IMR-90 (cell line): ENCODE data around the gene CLDN6. TPM values are rescaled to one million over a fixed set of nuclear protein-coding genes. Genes with fewer than 3 reads are reported as not detected.

Experiments used
- ATAC-seq: fragments of 200-7000 bp; cut with Tn5 transposase; 2 replicates; pipeline ENCODE4 v1.9.1; 2020; ENCODE audit warnings: low read depth, mild to moderate bottlenecking, moderate library complexity
- BruUV-seq: library from RNA; stranded (reverse); fragments of 400-500 nt; replicated peaks from 2 replicates; lab custom pipeline; 2021; lab: Mats Ljungman, UMichigan
- CTCF ChIA-PET: fragments of 300-600 bp; formaldehyde crosslinking; extraction: SDS; loops from one replicate; lab custom pipeline; 2021; ENCODE audit warnings: antibody characterized with exemption; lab: Yijun Ruan, JAX
- POLR2A ChIA-PET: fragments of 300-600 bp; sonication (Branson Sonifier 250); formaldehyde crosslinking; loops from one replicate; lab custom pipeline; 2022; ENCODE audit warnings: antibody characterized with exemption; ENCODE audit not compliant: unreplicated experiment; lab: Charles Lee
- DNase-seq: peaks from one replicate; pipeline ENCODE4 v3.0.0; 2013
- H2AFZ ChIP-seq: replicated peaks from 2 replicates; pipeline ENCODE3; 2013; ENCODE audit warnings: low read length, mild to moderate bottlenecking; ENCODE audit not compliant: poor library complexity
- H2AK5ac ChIP-seq: 2 replicates; pipeline ENCODE4 v1.6.1; 2013; ENCODE audit warnings: low read depth, low read length, inconsistent platforms
- H2AK9ac ChIP-seq: replicated peaks from 2 replicates; pipeline ENCODE3; 2013; ENCODE audit warnings: mild to moderate bottlenecking, low read depth, low read length, moderate library complexity; ENCODE audit not compliant: poor library complexity
- H2BK120ac ChIP-seq: 2 replicates; pipeline ENCODE4 v1.6.1; 2013; ENCODE audit warnings: low read depth, low read length, inconsistent platforms
- H2BK15ac ChIP-seq: 3 replicates; pipeline ENCODE4 v1.6.1; 2013; ENCODE audit warnings: low read depth, low read length, inconsistent platforms
- H2BK20ac ChIP-seq: 2 replicates; pipeline ENCODE4 v1.6.1; 2013; ENCODE audit warnings: low read depth, mild to moderate bottlenecking, inconsistent platforms, low read length, moderate library complexity
- H2BK5ac ChIP-seq: 2 replicates; pipeline ENCODE4 v1.6.1; 2013; ENCODE audit warnings: mild to moderate bottlenecking, low read depth, low read length, inconsistent platforms; ENCODE audit not compliant: poor library complexity, severe bottlenecking
- H3K14ac ChIP-seq: replicated peaks from 2 replicates; pipeline ENCODE4 v1.6.1; 2013; ENCODE audit warnings: low read depth, low read length, inconsistent platforms
- H3K18ac ChIP-seq: 2 replicates; pipeline ENCODE4 v1.6.1; 2013; ENCODE audit warnings: low read depth, low read length, control low read depth
- H3K23ac ChIP-seq: 2 replicates; pipeline ENCODE4 v1.6.1; 2013; ENCODE audit warnings: low read depth, low read length, inconsistent platforms
- H3K27ac ChIP-seq: 2 replicates; pipeline ENCODE4 v1.5.1; 2013; ENCODE audit warnings: mild to moderate bottlenecking, control low read depth, low read length; ENCODE audit not compliant: insufficient read depth
- H3K27me3 ChIP-seq: 2 replicates; pipeline ENCODE4 v1.6.1; 2013; ENCODE audit warnings: low read length; ENCODE audit not compliant: control insufficient read depth, insufficient read depth
- H3K36me3 ChIP-seq: 2 replicates; pipeline ENCODE4 v1.6.1; 2013; ENCODE audit warnings: low read length, mixed read lengths; ENCODE audit not compliant: control insufficient read depth, insufficient read depth
- H3K4ac ChIP-seq: 2 replicates; pipeline ENCODE4 v1.6.1; 2013; ENCODE audit warnings: low read depth, low read length, inconsistent platforms
- H3K4me1 ChIP-seq: 2 replicates; pipeline ENCODE4 v1.6.1; 2013; ENCODE audit warnings: low read length, mixed read lengths; ENCODE audit not compliant: control insufficient read depth, insufficient read depth
- H3K4me2 ChIP-seq: 2 replicates; pipeline ENCODE4 v1.6.1; 2013; ENCODE audit warnings: low read depth, mild to moderate bottlenecking, control low read depth, low read length, moderate library complexity
- H3K4me3 ChIP-seq: 2 replicates; pipeline ENCODE4 v1.5.1; 2013; ENCODE audit warnings: low read depth, mild to moderate bottlenecking, control low read depth, low read length, moderate library complexity; ENCODE audit not compliant: insufficient read depth
- H3K56ac ChIP-seq: 2 replicates; pipeline ENCODE4 v1.6.1; 2013; ENCODE audit warnings: low read length, inconsistent platforms; ENCODE audit not compliant: insufficient read depth; ENCODE audit errors: extremely low read depth
- H3K79me1 ChIP-seq, 2 experiments: 2 replicates each; pipeline ENCODE4 v1.6.1; 2013; ENCODE audit warnings: low read length in 2 of 2, inconsistent platforms in 1 of 2, low read depth in 1 of 2
- H3K9ac ChIP-seq: 2 replicates; pipeline ENCODE4 v1.6.1; 2013; ENCODE audit warnings: low read depth, low read length, control low read depth
- H3K9me1 ChIP-seq: 2 replicates; pipeline ENCODE4 v1.6.1; 2013; ENCODE audit warnings: low read length, inconsistent platforms; ENCODE audit not compliant: insufficient read depth
- H3K9me3 ChIP-seq: 2 replicates; pipeline ENCODE4 v1.6.1; 2013; ENCODE audit warnings: low read length; ENCODE audit not compliant: control insufficient read depth, insufficient read depth
- H4K20me1 ChIP-seq: 2 replicates; pipeline ENCODE4 v1.6.1; 2013; ENCODE audit warnings: low read length, inconsistent platforms; ENCODE audit not compliant: insufficient read depth
- H4K5ac ChIP-seq: 2 replicates; pipeline ENCODE4 v1.6.1; 2013; ENCODE audit warnings: mild to moderate bottlenecking, low read depth, low read length, control low read depth
- H4K8ac ChIP-seq, 2 experiments: 2 replicates each; pipeline ENCODE4 v1.6.1; 2013; ENCODE audit warnings: low read depth in 2 of 2, low read length in 2 of 2, control low read depth in 1 of 2, inconsistent platforms in 1 of 2
- H4K91ac ChIP-seq: 2 replicates; pipeline ENCODE4 v1.6.1; 2013; ENCODE audit warnings: low read depth, low read length, inconsistent platforms; ENCODE audit not compliant: insufficient read depth
- MXI1 ChIP-seq: IDR thresholded peaks from 2 replicates; pipeline ENCODE4 v1.6.1; 2012; ENCODE audit warnings: low read depth, mild to moderate bottlenecking, low read length, moderate library complexity, borderline replicate concordance
- POLR2A ChIP-seq: IDR thresholded peaks from 2 replicates; pipeline ENCODE4 v1.6.1; 2012; ENCODE audit warnings: mild to moderate bottlenecking, low read depth, low read length
- WGBS, 2 experiments: methylation state at CpG; one replicate each; pipeline versions ENCODE4 v1.1.5 to v1.1.7; 2013; ENCODE audit warnings: missing lambda C conversion rate in 2 of 2; ENCODE audit not compliant: insufficient read length in 1 of 2; ENCODE audit errors: extremely low coverage in 2 of 2; 5-methylcytosine and 5-hydroxymethylcytosine counted together
- dilution Hi-C: fragments of 300-500 bp; cut with HindIII; formaldehyde crosslinking; loops from one replicate; pipeline ENCODE4 v1.14.3; 2018; ENCODE audit warnings: low sequenced_read_pairs; ENCODE audit not compliant: unreplicated experiment
- in situ Hi-C: fragments of 300-500 bp; cut with MboI; formaldehyde crosslinking; loops from 3 replicates; pipeline ENCODE4 v1.14.3; 2019; ENCODE audit warnings: low sequenced_read_pairs, inconsistent platforms, mixed read lengths
- intact Hi-C: fragments of 100-400 bp; cut with micrococcal nuclease; formaldehyde crosslinking; loops from 2 replicates; pipeline ENCODE4 v1.10.0; 2022
- polyA plus RNA-seq, 3 experiments: library from polyadenylated mRNA; depleted of rRNA; stranded (reverse); fragments of >200 nt; gene quantifications; 2 replicates each; pipeline ENCODE4 v1.2.3, GENCODE V29; 2012; ENCODE audit warnings: low replicate concordance in 1 of 3
- total RNA-seq: library from RNA; depleted of rRNA; stranded (reverse); fragments of >200 nt; gene quantifications from 2 replicates; pipeline ENCODE4 v1.2.3, GENCODE V29; 2012

CLDN6 gene
- total and polyA plus RNA-seq, 2 of the 4 experiments (the other 2 are of a cell fraction), result 0.14 TPM; not detected in 1

DNA sequence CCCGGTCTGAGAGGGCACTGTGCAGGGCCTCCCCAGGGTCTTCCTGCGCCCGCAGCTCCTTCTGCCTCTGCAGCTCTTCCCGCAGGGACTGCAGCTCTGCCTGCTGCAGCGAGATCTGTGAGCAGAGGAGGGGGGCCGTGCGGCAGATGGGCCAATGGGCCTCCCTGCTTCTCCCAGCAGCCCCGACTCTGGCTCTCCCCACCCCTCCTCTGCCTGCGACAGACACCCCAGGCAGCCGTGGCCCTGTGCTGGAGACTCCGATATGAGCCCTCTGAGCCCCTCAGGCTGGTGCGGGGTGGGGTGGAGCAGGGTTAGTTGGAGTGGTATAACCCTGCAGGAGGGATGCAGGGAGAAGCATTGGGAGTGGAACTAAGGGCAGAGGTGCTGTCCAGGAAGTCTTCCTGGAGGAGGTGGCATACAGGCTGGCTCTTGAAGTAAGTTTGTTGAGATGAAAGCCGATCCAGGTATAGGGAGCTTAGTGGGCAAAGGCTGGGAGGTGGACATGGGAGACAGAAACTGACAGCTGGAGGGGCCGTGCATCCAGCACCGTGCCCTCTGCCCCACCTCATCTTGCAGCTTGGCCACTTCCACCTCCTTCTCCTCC lies 10.8 kb upstream of the CLDN6 start:
- Histone ChIP-seq H3K18ac (no peak overlapping the region), H4K5ac (no peak overlapping the region), H3K9ac (no peak overlapping the region), H3K9me1 (no peaks in the 10 kb centered on the region), H4K20me1 (peaks cover 7% of the 10 kb centered on the region), H4K8ac (no peak overlapping the region; a peak in 1 of 4 replicates), H3K14ac (no peak overlapping the region), H3K23ac (no peak overlapping the region), H2BK20ac (no peak overlapping the region), H3K27ac (no peak overlapping the region), H3K79me1 (peaks cover 0 to 3% of the 10 kb centered on the region in 2 experiments; a peak in 1 of 4 replicates), H4K91ac (no peak overlapping the region; the same call in 1 of the 2 replicates), H3K56ac (no peak overlapping the region), H3K4ac (peak overlapping the region; percentile 57; the same call in 1 of the 2 replicates), H2AK9ac (peak overlapping the region; percentile 67), H3K27me3 (peaks cover 29% of the 10 kb centered on the region), H3K9me3 (no peaks in the 10 kb centered on the region), H3K4me2 (no peak overlapping the region), H3K4me1 (no peaks in the 10 kb centered on the region), H3K4me3 (no peak overlapping the region), H2AK5ac (peak overlapping the region; percentile 48; the same call in 1 of the 2 replicates), H2BK5ac (no peak overlapping the region), H3K36me3 (peaks cover 11% of the 10 kb centered on the region; the same call in 1 of the 2 replicates), H2AFZ (peak overlapping the region; percentile 41), H2BK15ac (no peak overlapping the region), H2BK120ac (no peak overlapping the region)
- 42% methylated on average over 5 of the region's 15 CpGs; no CpG with 5 or more reads in 1 of the 2 experiments for WGBS, 2 experiments
- in situ Hi-C loops, result no loop called here
- dilution Hi-C loops, result no loop called here
- BruUV-seq, result no TSS peak
- intact Hi-C loops, result no loop called here
- ATAC-seq (no peak), DNase-seq (no peak)
- ChIA-PET POLR2A (no interaction called here), CTCF (interaction anchor here (0.7 to 1.8 kb wide), 4 partner anchors 10 to 100 kb away, joined by 3 to 7 read pairs (median 4); no protein-coding TSS in a partner anchor)
- TF ChIP-seq POLR2A (peak; percentile 11), MXI1 (no peak)
